Fibroblast of lung (primary cell): Measurements from ENCODE around the gene PARP2. TPM values are rescaled to one million over a fixed set of nuclear protein-coding genes. Genes with fewer than 3 reads are reported as not detected.

Experiments used
- DNase-seq, 2 donors: peaks; one replicate each; pipeline versions ENCODE4 v3.0.0 to v3.0.0-alpha.2; 2010; ENCODE audit warnings: low read depth in 2 of 2
- H2AFZ ChIP-seq: 2 replicates; pipeline ENCODE4 v1.5.1; 2012; ENCODE audit warnings: low read length, control low read depth, inconsistent platforms
- H3K27ac ChIP-seq: 2 replicates; pipeline ENCODE4 v1.5.1; 2011; ENCODE audit warnings: low read length, control low read depth; ENCODE audit not compliant: insufficient read depth
- H3K27me3 ChIP-seq: 2 replicates; pipeline ENCODE4 v1.5.1; 2011; ENCODE audit warnings: mild to moderate bottlenecking, low read length; ENCODE audit not compliant: control insufficient read depth, insufficient read depth
- H3K36me3 ChIP-seq: 2 replicates; pipeline ENCODE4 v1.5.1; 2011; ENCODE audit warnings: low read length; ENCODE audit not compliant: control insufficient read depth, insufficient read depth
- H3K4me1 ChIP-seq: 2 replicates; pipeline ENCODE4 v1.5.1; 2011; ENCODE audit warnings: low read length; ENCODE audit not compliant: control insufficient read depth, insufficient read depth; ENCODE audit errors: extremely low read depth
- H3K4me2 ChIP-seq: 2 replicates; pipeline ENCODE4 v1.5.1; 2011; ENCODE audit warnings: low read length, control low read depth; ENCODE audit not compliant: insufficient read depth; ENCODE audit errors: extremely low read depth
- H3K4me3 ChIP-seq, 4 experiments: fragments of 200-600 bp in 1 of 4; sonication (generic) in 1 of 4; replicated peaks in 1 of 4; 2 replicates each; pipeline ENCODE4 v1.5.1; 2011 to 2016; ENCODE audit warnings: low read length in 4 of 4, low read depth in 3 of 4, mild to moderate bottlenecking in 3 of 4, control low read depth in 2 of 4, inconsistent platforms in 1 of 4, mixed read lengths in 1 of 4; ENCODE audit not compliant: insufficient read depth in 1 of 4; ENCODE audit errors: control extremely low read depth in 1 of 4
- H3K79me2 ChIP-seq: 2 replicates; pipeline ENCODE4 v1.5.1; 2012; ENCODE audit warnings: mild to moderate bottlenecking, low read length, inconsistent platforms; ENCODE audit not compliant: control insufficient read depth, insufficient read depth
- H3K9ac ChIP-seq: 2 replicates; pipeline ENCODE4 v1.5.1; 2011; ENCODE audit warnings: mild to moderate bottlenecking, low read length, control low read depth; ENCODE audit not compliant: insufficient read depth
- H3K9me3 ChIP-seq: 2 replicates; pipeline ENCODE4 v1.5.1; 2012; ENCODE audit warnings: low read depth, low read length; ENCODE audit not compliant: control insufficient read depth, insufficient read depth
- H4K20me1 ChIP-seq: 2 replicates; pipeline ENCODE4 v1.5.1; 2011; ENCODE audit warnings: low read length; ENCODE audit not compliant: control insufficient read depth, insufficient read depth; ENCODE audit errors: extremely low read depth
- CTCF ChIP-seq, 2 donors: IDR thresholded peaks in 1 of 2; conservative IDR thresholded peaks in 1 of 2; 1 replicate in 1 of 2; 2 replicates in 1 of 2; pipeline ENCODE4 v1.5.1; 2011 to 2012; ENCODE audit warnings: low read length in 2 of 2, control low read depth in 1 of 2, inconsistent platforms in 1 of 2, low read depth in 1 of 2, mild to moderate bottlenecking in 1 of 2
- EZH2 ChIP-seq: IDR thresholded peaks from 2 replicates; pipeline ENCODE4 v1.5.1; 2012; ENCODE audit warnings: low read length, control low read depth, mild to moderate bottlenecking; ENCODE audit errors: missing control alignments
- polyA plus RNA-seq, 2 donors: library from polyadenylated mRNA; depleted of rRNA in 1 of 2; stranded (reverse) in 1 of 2; unstranded in 1 of 2; fragments of >200 nt; gene quantifications; 2 replicates each; pipeline ENCODE4 v1.2.1, GENCODE V29; 2011 to 2012; ENCODE audit warnings: missing spikeins in 1 of 2
- total RNA-seq: library from RNA; depleted of rRNA; stranded (reverse); fragments of >200 nt; gene quantifications from 2 replicates; pipeline ENCODE4 v1.2.1, GENCODE V29; 2014

PARP2 gene
- total and polyA plus RNA-seq, 2 donors (not counting 1 experiment from before 2014, with no cell fraction given), result 6.6 to 16.9 TPM

GRCh38 chr14:20302042-20302755 is 41.2 kb upstream of the PARP2 start:
- peaks cover 4% of the 10 kb centered on the region for H3K36me3 ChIP-seq
- TF ChIP-seq CTCF (conservative IDR thresholded peaks at IDR 0.05 in 1 of 2, IDR thresholded peaks at IDR 0.05 in 1 of 2; ENCODE audit: low read depth in 1 of 2, low read length in 2 of 2) (no peak), EZH2 (no peak)
- no peaks in the 10 kb centered on the region for H3K9me3 ChIP-seq
- no peak overlapping the region for H3K27ac ChIP-seq
- H2AFZ ChIP-seq, result no peak overlapping the region
- no peak overlapping the region for H3K9ac ChIP-seq
- DNase-seq, result peak in 1 of 2 donors; percentile 63
- peaks cover 9% of the 10 kb centered on the region for H3K79me2 ChIP-seq
- peaks cover 2% of the 10 kb centered on the region for H3K4me1 ChIP-seq
- no peaks in the 10 kb centered on the region for H3K27me3 ChIP-seq
- H3K4me2 ChIP-seq, result no peak overlapping the region
- H4K20me1 ChIP-seq, result no peaks in the 10 kb centered on the region
- H3K4me3 ChIP-seq, result no peak overlapping the region

- peak within 1 kb of the TSS; percentile 63 to 87 (median 72) for H3K4me3 ChIP-seq
- DNase-seq, result peak; percentile 84 to 93
- H3K4me2 ChIP-seq, result peak within 1 kb of the TSS; percentile 99
- H3K36me3 ChIP-seq, result peaks cover under 1% of the 10 kb centered on the region
- TF ChIP-seq EZH2 (no peak), CTCF (conservative IDR thresholded peaks at IDR 0.05 in 1 of 2, IDR thresholded peaks at IDR 0.05 in 1 of 2; ENCODE audit: low read depth in 1 of 2, low read length in 2 of 2) (peak; percentile 92 to 98)
- peaks cover 9% of the 10 kb centered on the region for H3K79me2 ChIP-seq
- H4K20me1 ChIP-seq, result no peaks in the 10 kb centered on the region
- H3K9ac ChIP-seq, result peak within 1 kb of the TSS; percentile 18
- H3K4me1 ChIP-seq, result peaks cover 2% of the 10 kb centered on the region
- H2AFZ ChIP-seq, result peak within 1 kb of the TSS; percentile 96
- no peaks in the 10 kb centered on the region for H3K27me3 ChIP-seq
- H3K9me3 ChIP-seq, result no peaks in the 10 kb centered on the region
- H3K27ac ChIP-seq, result peak within 1 kb of the TSS; percentile 62
Observed at GRCh38 chr14:20305265-20306078, 38.0 kb upstream of the PARP2 start, which contains the start of gene TTC5. Gene TTC5, minus strand, starts transcription at chr14:20305951. Its CDS starts 14 bp downstream, at chr14:20305937.

GRCh38 chr14:20306079-20306423 is 37.4 kb upstream of the PARP2 start:
- H3K27ac ChIP-seq, result no peak overlapping the region
- H3K27me3 ChIP-seq, result no peaks in the 10 kb centered on the region
- TF ChIP-seq CTCF (conservative IDR thresholded peaks at IDR 0.05 in 1 of 2, IDR thresholded peaks at IDR 0.05 in 1 of 2; ENCODE audit: low read depth in 1 of 2, low read length in 2 of 2) (no peak), EZH2 (no peak)
- peaks cover 9% of the 10 kb centered on the region for H3K79me2 ChIP-seq
- no peak overlapping the region for H3K9ac ChIP-seq
- no peaks in the 10 kb centered on the region for H4K20me1 ChIP-seq
- H3K4me1 ChIP-seq, result peaks cover 2% of the 10 kb centered on the region
- H3K4me3 ChIP-seq, result peak overlapping the region in 2 of 4 experiments; percentile 72 to 87
- H3K4me2 ChIP-seq, result no peak overlapping the region
- DNase-seq, result no peak
- H3K36me3 ChIP-seq, result no peaks in the 10 kb centered on the region
- no peaks in the 10 kb centered on the region for H3K9me3 ChIP-seq
- H2AFZ ChIP-seq, result no peak overlapping the region
